Medulla oblongata (tissue), 1 donor: ENCODE data around the gene RPTOR.

Experiments
- DNase-seq: peaks from one replicate; pipeline ENCODE4 v3.0.0-alpha.2; 2015; ENCODE audit errors: extremely low spot score

Gene RPTOR

GRCh38 chr17:80878876-80879722 is 334.5 kb downstream of the RPTOR start:
- no peak for DNase-seq

- no peak for DNase-seq
These were observed 335.3 kb downstream of the RPTOR start for GRCh38 chr17:80879723-80880647.

GRCh38 chr17:80880648-80880985 is 336.0 kb downstream of the RPTOR start:
- DNase-seq: no peak

GRCh38 chr17:80881306-80881705 is 336.7 kb downstream of the RPTOR start:
- DNase-seq: no peak

GRCh38 chr17:80882323-80882722 is 337.7 kb downstream of the RPTOR start:
- DNase-seq: no peak

- DNase-seq: no peak
These were observed 338.5 kb downstream of the RPTOR start for GRCh38 chr17:80882926-80883685.

GRCh38 chr17:80883831-80884735 is 339.4 kb downstream of the RPTOR start:
- no peak for DNase-seq

GRCh38 chr17:80884811-80885210 is 340.2 kb downstream of the RPTOR start:
- no peak for DNase-seq

GRCh38 chr17:80885947-80886582 is 341.4 kb downstream of the RPTOR start:
- no peak for DNase-seq

GRCh38 chr17:80886641-80887573 is 342.3 kb downstream of the RPTOR start:
- no peak for DNase-seq

- no peak for DNase-seq
These were observed 343.1 kb downstream of the RPTOR start for GRCh38 chr17:80887639-80888175.

- no peak for DNase-seq
These were observed 343.9 kb downstream of the RPTOR start for GRCh38 chr17:80888276-80889160.

GRCh38 chr17:80889231-80890195 is 344.9 kb downstream of the RPTOR start:
- no peak for DNase-seq

GRCh38 chr17:80890196-80890920 is 345.7 kb downstream of the RPTOR start:
- no peak for DNase-seq

- DNase-seq: no peak
These were observed 346.3 kb downstream of the RPTOR start for GRCh38 chr17:80890921-80891396.

- no peak for DNase-seq
These were observed 346.9 kb downstream of the RPTOR start for GRCh38 chr17:80891397-80892018.
